Measurements from ENCODE around the gene PDE1A. TPM values are rescaled to one million over a fixed set of nuclear protein-coding genes. Genes with fewer than 3 reads are reported as not detected.

The PDE1A gene
- total and polyA plus RNA-seq, 2 donors (not counting 1 experiment from before 2014, with no cell fraction given): 0.07 TPM; not detected in 1

GRCh38 chr2:182101263-182101662 lies 325.6 kb downstream of the PDE1A start:
- H3K36me3 ChIP-seq (replicated peaks in 1 of 2; ENCODE audit: control extremely low read depth in 1 of 2, control insufficient read depth in 1 of 2, extremely low read depth in 1 of 2, insufficient read depth in 2 of 2, low read length in 1 of 2): no peaks in the 10 kb centered on the region
- no peak overlapping the region for H3K27ac ChIP-seq (ENCODE audit: low read length in 2 of 2)
- no peaks in the 10 kb centered on the region for H3K4me1 ChIP-seq (ENCODE audit: control insufficient read depth in 2 of 2, insufficient read depth in 2 of 2, low read length in 2 of 2)
- no peak for ATAC-seq (ENCODE audit: low read depth)
- Mint-ChIP-seq H3K9me3 (ENCODE audit: insufficient read depth) (no peaks in the 10 kb centered on the region), H3K4me1 (peaks cover 2% of the 10 kb centered on the region), H3K27ac (no peak overlapping the region), H3K27me3 (no peaks in the 10 kb centered on the region), H3K4me3 (no peak overlapping the region)
- DNase-seq: no peak
- peak; percentile 15 for TF ChIP-seq CTCF (IDR thresholded peaks at IDR 0.05)
- TF ChIP-seq EZH2 (IDR thresholded peaks at IDR 0.05; ENCODE audit: borderline replicate concordance, insufficient read depth, low read depth, low read length, poor library complexity, severe bottlenecking): no peak
- H3K9ac ChIP-seq (ENCODE audit: low read length): no peak overlapping the region
- ChIA-PET CTCF (no interaction called here), POLR2A (no interaction called here)
- no peak overlapping the region for H2AFZ ChIP-seq (ENCODE audit: insufficient read depth, low read depth, low read length, poor library complexity, severe bottlenecking)
- H3K79me2 ChIP-seq (ENCODE audit: control insufficient read depth, insufficient read depth, low read length): no peaks in the 10 kb centered on the region
- H3K4me3 ChIP-seq (ENCODE audit: control extremely low read depth in 1 of 5, extremely low read depth in 1 of 5, insufficient read depth in 1 of 5, low read depth in 2 of 5, low read length in 4 of 5): no peak overlapping the region
- intact Hi-C loops (cut with micrococcal nuclease): no loop called here
- peaks cover 0 to 2% (median 0%) of the 10 kb centered on the region in 3 donors for H3K9me3 ChIP-seq (ENCODE audit: control extremely low read depth in 1 of 3, control insufficient read depth in 2 of 3, insufficient read depth in 1 of 3, low read length in 2 of 3)
- H3K27me3 ChIP-seq (replicated peaks in 1 of 4; ENCODE audit: control extremely low read depth in 1 of 4, control insufficient read depth in 3 of 4, insufficient read depth in 4 of 4, low read length in 3 of 4): peaks cover 0 to under 1% (median 0%) of the 10 kb centered on the region in 4 experiments
- H4K20me1 ChIP-seq (ENCODE audit: control insufficient read depth, insufficient read depth, low read length, poor library complexity, severe bottlenecking): no peaks in the 10 kb centered on the region
- no peak overlapping the region for H3K4me2 ChIP-seq (replicated peaks; ENCODE audit: low read depth, low read length, poor library complexity, severe bottlenecking)

DNA sequence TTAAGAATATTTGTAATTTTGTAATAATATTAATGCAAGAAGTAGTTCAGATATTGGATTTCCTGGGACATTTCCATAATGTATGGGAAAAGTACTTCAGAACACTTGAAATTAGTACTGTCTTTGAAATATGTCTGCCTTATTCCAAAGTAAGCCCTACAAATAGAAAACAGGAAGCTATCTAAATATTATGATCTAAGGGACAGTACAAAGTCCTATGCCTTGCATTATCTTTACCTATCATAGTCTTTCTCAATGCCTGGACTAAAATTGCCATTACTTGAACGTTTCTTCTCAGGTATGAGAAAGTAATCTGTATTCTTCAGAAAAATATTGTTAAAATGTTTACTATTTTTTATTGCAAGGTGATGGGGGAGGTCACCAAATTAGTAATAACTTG lies 328.2 kb downstream of the PDE1A start:
- no peak overlapping the region for H2AFZ ChIP-seq (ENCODE audit: insufficient read depth, low read depth, low read length, poor library complexity, severe bottlenecking)
- no CpG with 5 or more reads among the region's 1 CpG for WGBS (ENCODE audit: insufficient coverage)
- Mint-ChIP-seq H3K9me3 (ENCODE audit: insufficient read depth) (no peaks in the 10 kb centered on the region), H3K4me3 (no peak overlapping the region), H3K27me3 (no peaks in the 10 kb centered on the region), H3K27ac (no peak overlapping the region), H3K4me1 (peaks cover 2% of the 10 kb centered on the region)
- H3K4me1 ChIP-seq (ENCODE audit: control insufficient read depth in 2 of 2, insufficient read depth in 2 of 2, low read length in 2 of 2): no peaks in the 10 kb centered on the region
- no peaks in the 10 kb centered on the region for H4K20me1 ChIP-seq (ENCODE audit: control insufficient read depth, insufficient read depth, low read length, poor library complexity, severe bottlenecking)
- no peaks in the 10 kb centered on the region for H3K79me2 ChIP-seq (ENCODE audit: control insufficient read depth, insufficient read depth, low read length)
- no peak overlapping the region for H3K4me2 ChIP-seq (replicated peaks; ENCODE audit: low read depth, low read length, poor library complexity, severe bottlenecking)
- H3K27me3 ChIP-seq (replicated peaks in 1 of 4; ENCODE audit: control extremely low read depth in 1 of 4, control insufficient read depth in 3 of 4, insufficient read depth in 4 of 4, low read length in 3 of 4): peaks cover 0 to 3% (median 0%) of the 10 kb centered on the region in 4 experiments
- no peak overlapping the region for H3K9ac ChIP-seq (ENCODE audit: low read length)
- H3K4me3 ChIP-seq (ENCODE audit: control extremely low read depth in 1 of 5, extremely low read depth in 1 of 5, insufficient read depth in 1 of 5, low read depth in 2 of 5, low read length in 4 of 5): no peak overlapping the region
- H3K9me3 ChIP-seq (ENCODE audit: control extremely low read depth in 1 of 3, control insufficient read depth in 2 of 3, insufficient read depth in 1 of 3, low read length in 2 of 3): no peaks in the 10 kb centered on the region
- intact Hi-C loops (cut with micrococcal nuclease): no loop called here
- no peak for ATAC-seq (ENCODE audit: low read depth)
- DNase-seq: no peak
- H3K27ac ChIP-seq (ENCODE audit: low read length in 2 of 2): no peak overlapping the region
- POLR2A ChIA-PET: no interaction called here
- no peaks in the 10 kb centered on the region for H3K36me3 ChIP-seq (replicated peaks in 1 of 2; ENCODE audit: control extremely low read depth in 1 of 2, control insufficient read depth in 1 of 2, extremely low read depth in 1 of 2, insufficient read depth in 2 of 2, low read length in 1 of 2)
- CTCF ChIA-PET: no interaction called here
- TF ChIP-seq CTCF (IDR thresholded peaks at IDR 0.05) (no peak), EZH2 (IDR thresholded peaks at IDR 0.05; ENCODE audit: borderline replicate concordance, insufficient read depth, low read depth, low read length, poor library complexity, severe bottlenecking) (no peak)

Measured in B cell (primary cell).